Endothelial cell of umbilical vein (primary cell): Measurements from ENCODE around the gene ZNF557.

Experiments used
- EZH2 ChIP-seq: IDR thresholded peaks from 2 replicates; pipeline ENCODE4 v1.6.1; 2012; ENCODE audit warnings: borderline replicate concordance, low read depth, mild to moderate bottlenecking, moderate library complexity, low read length, inconsistent platforms; ENCODE audit not compliant: severe bottlenecking
- FOS ChIP-seq: IDR thresholded peaks from 2 replicates; pipeline ENCODE4 v1.6.1; 2011; ENCODE audit warnings: mild to moderate bottlenecking, low read length, moderate library complexity, borderline replicate concordance; ENCODE audit not compliant: insufficient read depth
- GATA2 ChIP-seq: IDR thresholded peaks from 2 replicates; pipeline ENCODE4 v1.7.0; 2011; ENCODE audit warnings: low read depth, mild to moderate bottlenecking, moderate library complexity, mixed read lengths, low read length; ENCODE audit not compliant: insufficient read length, insufficient read depth
- JUN ChIP-seq: IDR thresholded peaks from 2 replicates; pipeline ENCODE4 v1.6.1; 2011; ENCODE audit warnings: borderline replicate concordance, low read depth; ENCODE audit not compliant: insufficient read length, insufficient read depth
- MYC ChIP-seq: IDR thresholded peaks from one replicate; pipeline ENCODE4 v1.6.1; 2011; ENCODE audit warnings: mild to moderate bottlenecking, low read depth, low read length
- POLR2A ChIP-seq: IDR thresholded peaks from 2 replicates; pipeline ENCODE4 v1.6.1; 2012; ENCODE audit warnings: low read depth, mild to moderate bottlenecking, control low read depth, low read length
- POLR2AphosphoS5 ChIP-seq: IDR thresholded peaks from 2 replicates; pipeline ENCODE4 v1.6.1; 2012; ENCODE audit warnings: low read depth, mild to moderate bottlenecking, control low read depth, low read length, moderate library complexity; ENCODE audit not compliant: insufficient read depth
- TF ChIP-seq, protein P1 (sequence below), 2 donors: IDR thresholded peaks; 1 replicate in 1 of 2; 2 replicates in 1 of 2; pipeline ENCODE4 v1.5.1; 2011; ENCODE audit warnings: low read length in 2 of 2, mild to moderate bottlenecking in 2 of 2, moderate library complexity in 2 of 2, control low read depth in 1 of 2, inconsistent platforms in 1 of 2, low read depth in 1 of 2; ENCODE audit not compliant: insufficient read depth in 1 of 2; ENCODE audit errors: extremely low read depth in 1 of 2
- TF ChIP-seq, protein P2 (sequence below): IDR thresholded peaks from 2 replicates; pipeline ENCODE4 v1.6.1; 2011; ENCODE audit not compliant: insufficient read depth, insufficient read length

DNA sequence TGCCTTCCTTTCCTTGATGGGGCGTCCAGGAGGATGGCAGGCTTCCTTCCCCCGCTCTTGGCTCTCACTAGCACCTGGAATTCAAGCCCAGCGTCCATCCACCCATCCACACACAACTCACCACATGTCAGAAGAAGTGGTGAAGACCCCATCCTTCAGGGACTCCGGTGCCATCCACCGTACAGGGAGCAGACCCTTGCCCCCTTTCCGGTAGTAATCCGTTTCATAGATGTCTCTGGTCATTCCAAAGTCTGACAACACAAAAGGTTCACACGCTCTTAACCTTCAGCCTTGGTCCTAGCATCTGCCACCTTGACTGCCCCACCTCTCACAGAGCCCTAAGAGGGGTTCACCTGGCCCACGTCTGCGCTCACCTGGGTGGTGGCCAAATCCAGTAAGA is 51.0 kb downstream of the ZNF557 start:
- TF ChIP-seq, protein P1, sequence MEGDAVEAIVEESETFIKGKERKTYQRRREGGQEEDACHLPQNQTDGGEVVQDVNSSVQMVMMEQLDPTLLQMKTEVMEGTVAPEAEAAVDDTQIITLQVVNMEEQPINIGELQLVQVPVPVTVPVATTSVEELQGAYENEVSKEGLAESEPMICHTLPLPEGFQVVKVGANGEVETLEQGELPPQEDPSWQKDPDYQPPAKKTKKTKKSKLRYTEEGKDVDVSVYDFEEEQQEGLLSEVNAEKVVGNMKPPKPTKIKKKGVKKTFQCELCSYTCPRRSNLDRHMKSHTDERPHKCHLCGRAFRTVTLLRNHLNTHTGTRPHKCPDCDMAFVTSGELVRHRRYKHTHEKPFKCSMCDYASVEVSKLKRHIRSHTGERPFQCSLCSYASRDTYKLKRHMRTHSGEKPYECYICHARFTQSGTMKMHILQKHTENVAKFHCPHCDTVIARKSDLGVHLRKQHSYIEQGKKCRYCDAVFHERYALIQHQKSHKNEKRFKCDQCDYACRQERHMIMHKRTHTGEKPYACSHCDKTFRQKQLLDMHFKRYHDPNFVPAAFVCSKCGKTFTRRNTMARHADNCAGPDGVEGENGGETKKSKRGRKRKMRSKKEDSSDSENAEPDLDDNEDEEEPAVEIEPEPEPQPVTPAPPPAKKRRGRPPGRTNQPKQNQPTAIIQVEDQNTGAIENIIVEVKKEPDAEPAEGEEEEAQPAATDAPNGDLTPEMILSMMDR (IDR thresholded peaks at IDR 0.05; ENCODE audit: extremely low read depth in 1 of 2, insufficient read depth in 1 of 2, low read depth in 1 of 2, low read length in 2 of 2) = no peak
- TF ChIP-seq POLR2A (no peak), POLR2AphosphoS5 (no peak), MYC (no peak), EZH2 (no peak), JUN (no peak), FOS (no peak), GATA2 (no peak)
- TF ChIP-seq, protein P2, sequence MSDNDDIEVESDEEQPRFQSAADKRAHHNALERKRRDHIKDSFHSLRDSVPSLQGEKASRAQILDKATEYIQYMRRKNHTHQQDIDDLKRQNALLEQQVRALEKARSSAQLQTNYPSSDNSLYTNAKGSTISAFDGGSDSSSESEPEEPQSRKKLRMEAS = no peak
